HepG2 (cell line): Measurements from ENCODE around the gene BMF. TPM values are rescaled to one million over a fixed set of nuclear protein-coding genes. Genes with fewer than 3 reads are reported as not detected.
A peak's percentile ranks its signal among the peaks of the same experiment; 100 is the strongest.

ENCODE experiments used
- FOXA3 ChIP-seq: IDR thresholded peaks from 2 replicates; pipeline ENCODE4 v1.6.1; 2016; ENCODE audit warnings: missing genetic modification reagents, missing compliant biosample characterization
- NR2C2 ChIP-seq: sonication (generic); formaldehyde crosslinking; IDR thresholded peaks from 2 replicates; pipeline ENCODE4 v1.4.0; 2020; ENCODE audit warnings: missing genetic modification reagents, mild to moderate bottlenecking, moderate library complexity, borderline replicate concordance
- RXRB ChIP-seq: IDR thresholded peaks from 2 replicates; pipeline ENCODE4 v1.6.1; 2016; ENCODE audit warnings: borderline replicate concordance, missing genetic modification reagents, missing compliant biosample characterization
- SOX13 ChIP-seq, 3 experiments: fragments of 450-650 bp in 1 of 3; sonication (generic) in 1 of 3; formaldehyde crosslinking in 1 of 3; IDR thresholded peaks in 2 of 3; conservative IDR thresholded peaks in 1 of 3; 2 replicates each; pipeline versions ENCODE4 v1.5.0 to v1.6.1; 2016 to 2020; ENCODE audit warnings: antibody characterized with exemption in 1 of 3, mild to moderate bottlenecking in 1 of 3, missing compliant biosample characterization in 1 of 3, missing genetic modification reagents in 1 of 3, moderate library complexity in 1 of 3
- SOX6 ChIP-seq, 2 experiments: fragments of 450-650 bp in 1 of 2; sonication (generic) in 1 of 2; formaldehyde crosslinking in 1 of 2; IDR thresholded peaks; 2 replicates each; pipeline versions ENCODE4 v1.4.0 to v1.6.1; 2017 to 2020; ENCODE audit warnings: antibody characterized with exemption in 1 of 2, mild to moderate bottlenecking in 1 of 2, missing genetic modification reagents in 1 of 2
- ZNF660 ChIP-seq: sonication (generic); formaldehyde crosslinking; IDR thresholded peaks from 2 replicates; pipeline ENCODE4 v1.5.1; 2020; ENCODE audit warnings: mild to moderate bottlenecking, low read depth, missing genetic modification reagents, borderline replicate concordance
- ZNF761 ChIP-seq: sonication (generic); formaldehyde crosslinking; conservative IDR thresholded peaks from 2 replicates; pipeline ENCODE4 v1.4.0; 2020; ENCODE audit warnings: mild to moderate bottlenecking, missing genetic modification reagents
- polyA plus RNA-seq, 8 experiments: library from polyadenylated mRNA; depleted of rRNA in 3 of 8; stranded (reverse) in 7 of 8; unstranded in 1 of 8; fragments of >200 nt; fragmentation: Illumina TruSeq in 4 of 8; extraction: Trizol in 4 of 8; gene quantifications; 2 replicates each; pipeline versions ENCODE4 v1.2.1 to v1.2.3, GENCODE V29; 2011 to 2016; ENCODE audit warnings: low read depth in 4 of 8, missing spikeins in 1 of 8, mixed read lengths in 1 of 8; ENCODE audit not compliant: insufficient read depth in 1 of 8
- total RNA-seq, 5 experiments: library from RNA; depleted of rRNA; stranded (reverse); fragments of >200 nt; fragmentation: Illumina TruSeq; extraction: Trizol; gene quantifications; 2 replicates each; pipeline ENCODE4 v1.2.3, GENCODE V29; 2016; ENCODE audit warnings: low read depth in 1 of 5
- TF ChIP-seq, protein P1 (sequence below): IDR thresholded peaks from 2 replicates; pipeline ENCODE4 v1.6.1; 2016
- TF ChIP-seq, protein P2 (sequence below): IDR thresholded peaks from 2 replicates; pipeline ENCODE4 v1.6.1; 2016; ENCODE audit warnings: missing compliant biosample characterization, missing genetic modification reagents, borderline replicate concordance
- TF ChIP-seq, protein P3 (sequence below): sonication (generic); formaldehyde crosslinking; IDR thresholded peaks from 2 replicates; pipeline ENCODE4 v1.5.1; 2020; ENCODE audit warnings: mild to moderate bottlenecking, missing genetic modification reagents, borderline replicate concordance
- TF ChIP-seq, protein P4 (sequence below): sonication (generic); formaldehyde crosslinking; IDR thresholded peaks from 2 replicates; pipeline ENCODE4 v1.9.0; 2021; ENCODE audit warnings: missing genetic modification reagents, mild to moderate bottlenecking, borderline replicate concordance
- TF ChIP-seq, protein P5 (sequence below): sonication (generic); formaldehyde crosslinking; IDR thresholded peaks from 2 replicates; pipeline ENCODE4 v1.8.0; 2022; ENCODE audit warnings: missing genetic modification reagents, mild to moderate bottlenecking, moderate library complexity, borderline replicate concordance

Gene BMF
- total and polyA plus RNA-seq, 2 of the 13 experiments (the other 11 are each of a cell fraction or from before 2014, with no cell fraction given), result 8.7 to 15.9 TPM

DNA sequence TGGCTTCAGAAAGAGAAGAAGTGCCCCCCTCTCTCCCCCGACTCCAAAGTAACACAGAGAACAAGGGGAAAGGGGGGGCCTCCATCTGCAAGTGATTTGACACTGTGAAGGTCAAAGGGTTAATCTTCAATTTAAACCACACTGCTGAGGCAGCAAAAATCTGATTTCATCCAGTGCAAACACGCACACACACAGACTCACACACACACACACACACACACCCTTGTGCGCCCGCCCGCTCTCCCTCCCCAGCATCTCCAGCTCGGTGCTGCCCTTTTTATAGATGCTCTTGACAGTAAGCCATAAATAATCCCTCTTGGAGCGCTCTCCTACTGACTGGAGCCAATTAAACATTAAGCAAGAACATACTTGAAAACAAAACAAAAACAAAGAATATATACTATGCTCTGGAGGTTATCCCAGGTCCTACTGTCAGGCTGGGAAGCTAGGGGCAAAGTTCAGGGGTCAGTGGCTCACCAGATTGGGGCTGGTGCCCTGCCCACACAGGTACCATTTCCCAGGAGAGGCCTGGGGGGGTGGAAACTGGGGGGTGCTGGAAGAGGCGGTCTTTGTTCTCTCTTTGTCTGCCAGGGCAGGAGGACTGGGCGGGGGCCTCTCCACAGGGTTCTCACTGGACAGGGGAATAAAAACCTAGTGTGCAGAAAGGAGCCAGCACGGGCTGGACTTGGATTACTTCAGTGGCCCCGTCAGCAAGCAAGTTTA lies 16.3 kb downstream of the BMF start (continued):
- TF ChIP-seq, protein P1, sequence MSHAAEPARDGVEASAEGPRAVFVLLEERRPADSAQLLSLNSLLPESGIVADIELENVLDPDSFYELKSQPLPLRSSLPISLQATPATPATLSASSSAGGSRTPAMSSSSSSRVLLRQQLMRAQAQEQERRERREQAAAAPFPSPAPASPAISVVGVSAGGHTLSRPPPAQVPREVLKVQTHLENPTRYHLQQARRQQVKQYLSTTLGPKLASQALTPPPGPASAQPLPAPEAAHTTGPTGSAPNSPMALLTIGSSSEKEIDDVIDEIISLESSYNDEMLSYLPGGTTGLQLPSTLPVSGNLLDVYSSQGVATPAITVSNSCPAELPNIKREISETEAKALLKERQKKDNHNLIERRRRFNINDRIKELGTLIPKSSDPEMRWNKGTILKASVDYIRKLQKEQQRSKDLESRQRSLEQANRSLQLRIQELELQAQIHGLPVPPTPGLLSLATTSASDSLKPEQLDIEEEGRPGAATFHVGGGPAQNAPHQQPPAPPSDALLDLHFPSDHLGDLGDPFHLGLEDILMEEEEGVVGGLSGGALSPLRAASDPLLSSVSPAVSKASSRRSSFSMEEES (CRISPR knock-in tag), result no peak
- TF ChIP-seq, protein P2, sequence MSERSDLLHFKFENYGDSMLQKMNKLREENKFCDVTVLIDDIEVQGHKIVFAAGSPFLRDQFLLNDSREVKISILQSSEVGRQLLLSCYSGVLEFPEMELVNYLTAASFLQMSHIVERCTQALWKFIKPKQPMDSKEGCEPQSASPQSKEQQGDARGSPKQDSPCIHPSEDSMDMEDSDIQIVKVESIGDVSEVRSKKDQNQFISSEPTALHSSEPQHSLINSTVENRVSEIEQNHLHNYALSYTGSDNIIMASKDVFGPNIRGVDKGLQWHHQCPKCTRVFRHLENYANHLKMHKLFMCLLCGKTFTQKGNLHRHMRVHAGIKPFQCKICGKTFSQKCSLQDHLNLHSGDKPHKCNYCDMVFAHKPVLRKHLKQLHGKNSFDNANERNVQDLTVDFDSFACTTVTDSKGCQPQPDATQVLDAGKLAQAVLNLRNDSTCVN (CRISPR knock-in tag), result no peak
- TF ChIP-seq NR2C2 (CRISPR knock-in tag) (peak; percentile 96), FOXA3 (CRISPR knock-in tag) (peak; percentile 31; the same call in 1 of the 2 replicates), RXRB (CRISPR knock-in tag) (peak; percentile 95), SOX13 (IDR thresholded peaks at IDR 0.05) (peak; percentile 87), SOX13 (CRISPR knock-in tag; conservative IDR thresholded peaks at IDR 0.05 in 1 of 2, IDR thresholded peaks at IDR 0.05 in 1 of 2) (peak in 1 of 2 experiments; percentile 85; a peak in 2 of 4 replicates), ZNF660 (no peak), ZNF761 (peak; percentile 61; the same call in 1 of the 2 replicates), SOX6 (IDR thresholded peaks at IDR 0.05) (no peak), SOX6 (CRISPR knock-in tag; IDR thresholded peaks at IDR 0.05) (peak; percentile 98)
- TF ChIP-seq, protein P3, sequence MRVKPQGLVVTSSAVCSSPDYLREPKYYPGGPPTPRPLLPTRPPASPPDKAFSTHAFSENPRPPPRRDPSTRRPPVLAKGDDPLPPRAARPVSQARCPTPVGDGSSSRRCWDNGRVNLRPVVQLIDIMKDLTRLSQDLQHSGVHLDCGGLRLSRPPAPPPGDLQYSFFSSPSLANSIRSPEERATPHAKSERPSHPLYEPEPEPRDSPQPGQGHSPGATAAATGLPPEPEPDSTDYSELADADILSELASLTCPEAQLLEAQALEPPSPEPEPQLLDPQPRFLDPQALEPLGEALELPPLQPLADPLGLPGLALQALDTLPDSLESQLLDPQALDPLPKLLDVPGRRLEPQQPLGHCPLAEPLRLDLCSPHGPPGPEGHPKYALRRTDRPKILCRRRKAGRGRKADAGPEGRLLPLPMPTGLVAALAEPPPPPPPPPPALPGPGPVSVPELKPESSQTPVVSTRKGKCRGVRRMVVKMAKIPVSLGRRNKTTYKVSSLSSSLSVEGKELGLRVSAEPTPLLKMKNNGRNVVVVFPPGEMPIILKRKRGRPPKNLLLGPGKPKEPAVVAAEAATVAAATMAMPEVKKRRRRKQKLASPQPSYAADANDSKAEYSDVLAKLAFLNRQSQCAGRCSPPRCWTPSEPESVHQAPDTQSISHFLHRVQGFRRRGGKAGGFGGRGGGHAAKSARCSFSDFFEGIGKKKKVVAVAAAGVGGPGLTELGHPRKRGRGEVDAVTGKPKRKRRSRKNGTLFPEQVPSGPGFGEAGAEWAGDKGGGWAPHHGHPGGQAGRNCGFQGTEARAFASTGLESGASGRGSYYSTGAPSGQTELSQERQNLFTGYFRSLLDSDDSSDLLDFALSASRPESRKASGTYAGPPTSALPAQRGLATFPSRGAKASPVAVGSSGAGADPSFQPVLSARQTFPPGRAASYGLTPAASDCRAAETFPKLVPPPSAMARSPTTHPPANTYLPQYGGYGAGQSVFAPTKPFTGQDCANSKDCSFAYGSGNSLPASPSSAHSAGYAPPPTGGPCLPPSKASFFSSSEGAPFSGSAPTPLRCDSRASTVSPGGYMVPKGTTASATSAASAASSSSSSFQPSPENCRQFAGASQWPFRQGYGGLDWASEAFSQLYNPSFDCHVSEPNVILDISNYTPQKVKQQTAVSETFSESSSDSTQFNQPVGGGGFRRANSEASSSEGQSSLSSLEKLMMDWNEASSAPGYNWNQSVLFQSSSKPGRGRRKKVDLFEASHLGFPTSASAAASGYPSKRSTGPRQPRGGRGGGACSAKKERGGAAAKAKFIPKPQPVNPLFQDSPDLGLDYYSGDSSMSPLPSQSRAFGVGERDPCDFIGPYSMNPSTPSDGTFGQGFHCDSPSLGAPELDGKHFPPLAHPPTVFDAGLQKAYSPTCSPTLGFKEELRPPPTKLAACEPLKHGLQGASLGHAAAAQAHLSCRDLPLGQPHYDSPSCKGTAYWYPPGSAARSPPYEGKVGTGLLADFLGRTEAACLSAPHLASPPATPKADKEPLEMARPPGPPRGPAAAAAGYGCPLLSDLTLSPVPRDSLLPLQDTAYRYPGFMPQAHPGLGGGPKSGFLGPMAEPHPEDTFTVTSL (CRISPR knock-in tag), result peak; percentile 71; the same call in 1 of the 2 replicates
- TF ChIP-seq, protein P4, sequence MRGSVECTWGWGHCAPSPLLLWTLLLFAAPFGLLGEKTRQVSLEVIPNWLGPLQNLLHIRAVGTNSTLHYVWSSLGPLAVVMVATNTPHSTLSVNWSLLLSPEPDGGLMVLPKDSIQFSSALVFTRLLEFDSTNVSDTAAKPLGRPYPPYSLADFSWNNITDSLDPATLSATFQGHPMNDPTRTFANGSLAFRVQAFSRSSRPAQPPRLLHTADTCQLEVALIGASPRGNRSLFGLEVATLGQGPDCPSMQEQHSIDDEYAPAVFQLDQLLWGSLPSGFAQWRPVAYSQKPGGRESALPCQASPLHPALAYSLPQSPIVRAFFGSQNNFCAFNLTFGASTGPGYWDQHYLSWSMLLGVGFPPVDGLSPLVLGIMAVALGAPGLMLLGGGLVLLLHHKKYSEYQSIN (CRISPR knock-in tag), result no peak
- TF ChIP-seq, protein P5, sequence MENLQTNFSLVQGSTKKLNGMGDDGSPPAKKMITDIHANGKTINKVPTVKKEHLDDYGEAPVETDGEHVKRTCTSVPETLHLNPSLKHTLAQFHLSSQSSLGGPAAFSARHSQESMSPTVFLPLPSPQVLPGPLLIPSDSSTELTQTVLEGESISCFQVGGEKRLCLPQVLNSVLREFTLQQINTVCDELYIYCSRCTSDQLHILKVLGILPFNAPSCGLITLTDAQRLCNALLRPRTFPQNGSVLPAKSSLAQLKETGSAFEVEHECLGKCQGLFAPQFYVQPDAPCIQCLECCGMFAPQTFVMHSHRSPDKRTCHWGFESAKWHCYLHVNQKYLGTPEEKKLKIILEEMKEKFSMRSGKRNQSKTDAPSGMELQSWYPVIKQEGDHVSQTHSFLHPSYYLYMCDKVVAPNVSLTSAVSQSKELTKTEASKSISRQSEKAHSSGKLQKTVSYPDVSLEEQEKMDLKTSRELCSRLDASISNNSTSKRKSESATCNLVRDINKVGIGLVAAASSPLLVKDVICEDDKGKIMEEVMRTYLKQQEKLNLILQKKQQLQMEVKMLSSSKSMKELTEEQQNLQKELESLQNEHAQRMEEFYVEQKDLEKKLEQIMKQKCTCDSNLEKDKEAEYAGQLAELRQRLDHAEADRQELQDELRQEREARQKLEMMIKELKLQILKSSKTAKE (CRISPR knock-in tag), result peak; percentile 54; the same call in 1 of the 2 replicates
